A673 (cell line): ENCODE measurements around the gene PLIN4. TPM values are rescaled to one million over a fixed set of nuclear protein-coding genes. Genes with fewer than 3 reads are reported as not detected.

Experiments used
- BruUV-seq: library from RNA; stranded (reverse); fragments of 400-500 nt; replicated peaks from 2 replicates; lab custom pipeline; 2021; lab: Mats Ljungman, UMichigan
- CTCF ChIA-PET: fragments of 300-600 bp; sonication (Branson Sonifier 250); formaldehyde crosslinking; loops from one replicate; lab custom pipeline; 2022; ENCODE audit warnings: antibody characterized with exemption; lab: Charles Lee
- POLR2A ChIA-PET: fragments of 300-600 bp; sonication (Branson Sonifier 250); formaldehyde crosslinking; loops from one replicate; lab custom pipeline; 2022; ENCODE audit warnings: antibody characterized with exemption; ENCODE audit not compliant: low non-redundant PET; lab: Charles Lee
- DNase-seq: peaks from one replicate; pipeline ENCODE4 v3.0.0-alpha.2; 2015; ENCODE audit warnings: low spot score
- H3K27ac ChIP-seq: fragments of 200-600 bp; sonication (generic); 2 replicates; pipeline ENCODE4 v1.5.1; 2016; ENCODE audit warnings: mixed run types, low read depth, mild to moderate bottlenecking, mixed read lengths, antibody characterized with exemption, low read length; ENCODE audit not compliant: poor library complexity, severe bottlenecking
- H3K27me3 ChIP-seq: fragments of 200-600 bp; sonication (generic); replicated peaks from 2 replicates; pipeline ENCODE4 v1.6.1; 2017; ENCODE audit warnings: mixed run types, low read depth, mild to moderate bottlenecking, mixed read lengths, antibody characterized with exemption, low read length; ENCODE audit not compliant: insufficient read depth, poor library complexity
- H3K36me3 ChIP-seq: fragments of 200-600 bp; sonication (generic); 2 replicates; pipeline ENCODE4 v1.6.1; 2016; ENCODE audit warnings: mixed run types, mild to moderate bottlenecking, mixed read lengths, antibody characterized with exemption, low read length; ENCODE audit not compliant: insufficient read depth, poor library complexity, severe bottlenecking
- H3K4me1 ChIP-seq: fragments of 200-600 bp; sonication (generic); 2 replicates; pipeline ENCODE4 v1.6.1; 2017; ENCODE audit warnings: mixed run types, mild to moderate bottlenecking, mixed read lengths, antibody characterized with exemption, low read length; ENCODE audit not compliant: insufficient read depth, poor library complexity, severe bottlenecking
- H3K4me3 ChIP-seq: fragments of 200-600 bp; sonication (generic); 2 replicates; pipeline ENCODE4 v1.5.1; 2016; ENCODE audit warnings: low read depth, mixed run types, mild to moderate bottlenecking, mixed read lengths, low read length; ENCODE audit not compliant: poor library complexity, severe bottlenecking
- H3K9me3 ChIP-seq: fragments of 200-600 bp; sonication (generic); 2 replicates; pipeline ENCODE4 v1.6.1; 2016; ENCODE audit warnings: mixed run types, low read depth, mild to moderate bottlenecking, mixed read lengths, antibody characterized with exemption, low read length; ENCODE audit not compliant: poor library complexity, severe bottlenecking
- EZH2 ChIP-seq: fragments of 200-600 bp; sonication (generic); IDR thresholded peaks from 2 replicates; pipeline ENCODE4 v1.6.1; 2017; ENCODE audit warnings: borderline replicate concordance, low read depth, mild to moderate bottlenecking, mixed read lengths, antibody characterized with exemption, low read length; ENCODE audit not compliant: poor library complexity, severe bottlenecking
- intact Hi-C: fragments of 100-400 bp; cut with micrococcal nuclease; formaldehyde crosslinking; loops from one replicate; pipeline ENCODE4 v1.10.0; 2022; ENCODE audit not compliant: unreplicated experiment
- total RNA-seq: library from RNA; stranded (reverse); gene quantifications from 2 replicates; pipeline ENCODE4 v1.2.3, GENCODE V29; 2021
- TF ChIP-seq, protein P1 (sequence below): fragments of 300-800, 200-600 bp; sonication (generic); conservative IDR thresholded peaks from 2 replicates; pipeline ENCODE4 v1.5.1; 2017; ENCODE audit warnings: low read depth, mild to moderate bottlenecking, antibody characterized with exemption, low read length, moderate library complexity, mixed read lengths

Gene PLIN4
- total RNA-seq, 1 experiment from 2014 or later = 1.0 TPM

DNA sequence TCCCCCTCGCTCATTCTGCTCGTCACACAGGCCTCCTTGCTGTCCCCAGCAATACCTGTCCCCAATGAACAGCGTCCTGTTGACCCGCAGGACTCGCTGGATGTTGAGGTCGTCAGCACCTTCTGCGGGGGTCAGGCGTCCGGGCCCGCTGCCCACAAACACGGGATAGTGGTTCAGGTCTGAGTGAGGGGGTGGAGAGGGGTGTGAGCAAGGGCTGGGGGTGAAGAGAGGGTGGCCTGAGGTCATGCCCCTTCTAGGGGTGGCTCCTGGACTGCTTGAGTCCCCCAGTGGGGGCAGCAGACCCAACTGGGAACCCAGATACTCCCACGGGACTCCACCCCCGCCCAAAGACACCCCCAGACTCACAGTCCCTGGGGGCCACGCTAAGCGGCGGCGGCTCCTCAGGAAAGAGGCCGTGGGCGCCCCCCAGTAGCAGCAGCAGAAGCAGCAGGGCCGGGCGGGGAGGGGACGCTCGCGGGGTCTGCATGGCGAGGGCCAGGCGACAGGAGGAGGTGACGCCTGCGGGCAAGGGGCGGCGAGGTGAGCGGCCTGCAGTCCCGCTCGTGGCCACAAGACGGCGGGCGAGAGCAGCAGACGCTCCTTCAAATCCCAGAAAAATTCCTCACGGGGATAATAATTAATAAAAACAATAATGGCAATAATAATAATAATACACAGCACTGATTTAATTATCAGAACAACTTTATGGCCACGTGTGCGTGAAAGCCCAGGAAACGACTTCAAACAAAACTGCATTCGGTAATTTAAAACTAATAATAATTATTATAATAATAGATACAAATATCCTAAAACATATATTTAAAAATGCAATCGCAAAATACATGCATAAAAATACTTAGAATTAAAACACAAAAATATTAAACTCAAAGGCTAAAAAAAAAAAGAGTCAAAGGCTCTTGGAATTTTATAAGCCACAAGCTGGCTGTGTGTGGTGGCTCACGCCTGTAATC lies 40.0 kb upstream of the PLIN4 start:
- intact Hi-C loops = loop anchor here (2.0 kb wide), 1 partner anchor 79 kb away; no protein-coding TSS in a partner anchor
- no peaks in the 10 kb centered on the region for H3K4me1 ChIP-seq
- no peak for TF ChIP-seq EZH2
- TF ChIP-seq, protein P1, sequence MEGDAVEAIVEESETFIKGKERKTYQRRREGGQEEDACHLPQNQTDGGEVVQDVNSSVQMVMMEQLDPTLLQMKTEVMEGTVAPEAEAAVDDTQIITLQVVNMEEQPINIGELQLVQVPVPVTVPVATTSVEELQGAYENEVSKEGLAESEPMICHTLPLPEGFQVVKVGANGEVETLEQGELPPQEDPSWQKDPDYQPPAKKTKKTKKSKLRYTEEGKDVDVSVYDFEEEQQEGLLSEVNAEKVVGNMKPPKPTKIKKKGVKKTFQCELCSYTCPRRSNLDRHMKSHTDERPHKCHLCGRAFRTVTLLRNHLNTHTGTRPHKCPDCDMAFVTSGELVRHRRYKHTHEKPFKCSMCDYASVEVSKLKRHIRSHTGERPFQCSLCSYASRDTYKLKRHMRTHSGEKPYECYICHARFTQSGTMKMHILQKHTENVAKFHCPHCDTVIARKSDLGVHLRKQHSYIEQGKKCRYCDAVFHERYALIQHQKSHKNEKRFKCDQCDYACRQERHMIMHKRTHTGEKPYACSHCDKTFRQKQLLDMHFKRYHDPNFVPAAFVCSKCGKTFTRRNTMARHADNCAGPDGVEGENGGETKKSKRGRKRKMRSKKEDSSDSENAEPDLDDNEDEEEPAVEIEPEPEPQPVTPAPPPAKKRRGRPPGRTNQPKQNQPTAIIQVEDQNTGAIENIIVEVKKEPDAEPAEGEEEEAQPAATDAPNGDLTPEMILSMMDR = peak; percentile 93
- ChIA-PET CTCF (interaction anchor here (1.1 kb wide), 1 partner anchor 233 kb away, joined by 3 read pairs; no protein-coding TSS in a partner anchor), POLR2A (no interaction called here)
- no peaks in the 10 kb centered on the region for H3K36me3 ChIP-seq
- peak; percentile 39 for DNase-seq
- BruUV-seq = no TSS peak
- no peak overlapping the region for H3K27ac ChIP-seq
- no peaks in the 10 kb centered on the region for H3K27me3 ChIP-seq
- H3K4me3 ChIP-seq = peak overlapping the region; percentile 19
- H3K9me3 ChIP-seq = no peaks in the 10 kb centered on the region

DNA sequence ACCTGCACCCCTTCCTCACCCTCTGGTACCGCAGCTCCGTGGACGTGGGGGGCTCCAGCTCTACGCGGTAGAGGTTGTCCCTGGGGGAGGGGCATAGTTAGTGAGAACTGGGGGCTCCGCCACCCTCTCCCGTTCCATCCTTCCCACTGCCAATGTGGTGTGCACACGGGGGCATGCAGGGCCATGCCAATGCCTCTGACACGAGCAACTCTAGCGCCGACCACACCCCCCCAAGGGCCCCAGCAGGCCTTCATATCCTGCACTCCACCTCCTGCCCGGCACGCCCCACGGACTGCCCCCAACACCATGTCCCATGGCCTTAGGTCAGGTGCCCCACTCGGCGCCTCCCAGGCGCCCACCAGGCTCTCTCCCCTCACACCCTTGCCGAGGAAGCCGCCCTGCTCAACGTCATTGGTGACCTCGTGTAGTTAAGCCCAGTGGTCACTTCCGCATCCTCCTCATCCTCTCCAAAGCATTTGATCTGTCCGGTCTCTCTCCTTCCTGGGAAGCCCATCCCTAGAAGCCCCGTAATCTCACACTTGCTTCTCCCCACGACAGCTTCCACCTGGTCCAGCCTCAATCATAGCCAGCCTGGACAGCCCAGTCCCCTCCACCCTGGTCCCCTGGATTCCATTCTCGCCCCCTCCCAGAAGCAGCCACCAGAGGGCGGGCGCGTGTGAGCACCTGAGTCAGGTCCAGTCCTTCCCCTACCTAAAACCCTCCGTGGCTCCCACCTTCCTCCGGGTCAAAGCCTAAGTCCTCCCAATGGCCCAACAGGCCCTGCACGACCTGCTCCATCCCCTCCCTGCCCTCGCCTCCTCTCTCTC lies 39.1 kb upstream of the PLIN4 start:
- Histone ChIP-seq H3K27ac (no peak overlapping the region), H3K9me3 (no peaks in the 10 kb centered on the region), H3K36me3 (no peaks in the 10 kb centered on the region), H3K27me3 (no peaks in the 10 kb centered on the region), H3K4me1 (no peaks in the 10 kb centered on the region), H3K4me3 (no peak overlapping the region)
- no peak for DNase-seq
- BruUV-seq = no TSS peak
- ChIA-PET POLR2A (no interaction called here), CTCF (no interaction called here)
- no peak for TF ChIP-seq EZH2
- TF ChIP-seq, protein P1 = peak; percentile 49
- intact Hi-C loops = no loop called here

DNA sequence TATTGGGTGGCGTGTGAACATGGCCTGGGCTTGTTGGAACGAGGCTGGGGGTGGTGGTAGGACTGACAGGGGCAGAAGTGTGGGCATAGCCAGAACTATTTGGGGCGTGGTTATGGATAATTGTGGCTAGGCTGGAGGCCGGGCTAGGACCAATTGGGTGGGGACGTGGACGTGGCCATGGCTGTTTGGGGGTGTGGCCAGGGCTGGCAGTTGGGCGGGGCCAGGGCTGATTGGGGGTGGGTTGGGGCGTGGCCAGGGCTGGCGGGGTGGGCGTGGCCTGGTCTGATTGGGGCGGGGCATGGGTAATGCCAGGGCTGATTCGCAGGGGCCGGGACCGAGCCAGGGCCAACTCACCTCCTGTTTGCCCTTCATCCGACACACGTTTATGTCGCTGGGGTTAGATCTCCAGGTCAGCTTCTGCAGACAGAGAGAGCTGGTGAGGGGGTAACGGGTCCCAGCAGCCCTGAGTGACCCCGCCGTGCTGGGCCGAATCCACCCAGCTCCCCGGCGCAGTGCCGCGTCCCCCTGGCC lies 38.4 kb upstream of the PLIN4 start:
- Histone ChIP-seq H3K27me3 (no peaks in the 10 kb centered on the region), H3K4me1 (no peaks in the 10 kb centered on the region), H3K9me3 (no peaks in the 10 kb centered on the region), H3K27ac (no peak overlapping the region), H3K36me3 (no peaks in the 10 kb centered on the region), H3K4me3 (no peak overlapping the region)
- POLR2A ChIA-PET = no interaction called here
- BruUV-seq = no TSS peak
- intact Hi-C loops = no loop called here
- CTCF ChIA-PET = no interaction called here
- DNase-seq = peak; percentile 54
- TF ChIP-seq, protein P1 = no peak
- no peak for TF ChIP-seq EZH2
